HepG2 (cell line): ENCODE measurements around the gene NIP7. TPM values are rescaled to one million over a fixed set of nuclear protein-coding genes. Genes with fewer than 3 reads are reported as not detected.

Experiments
- HNF1B ChIP-seq: sonication (generic); formaldehyde crosslinking; IDR thresholded peaks from 2 replicates; pipeline ENCODE4 v1.5.1; 2020; ENCODE audit warnings: mild to moderate bottlenecking, moderate library complexity, missing genetic modification reagents
- JDP2 ChIP-seq: sonication (generic); formaldehyde crosslinking; IDR thresholded peaks from 2 replicates; pipeline ENCODE4 v1.8.1; 2022; ENCODE audit warnings: missing genetic modification reagents, borderline replicate concordance
- KDM2A ChIP-seq: sonication (generic); formaldehyde crosslinking; IDR thresholded peaks from 2 replicates; pipeline ENCODE4 v1.4.0; 2020; ENCODE audit warnings: low read depth, missing genetic modification reagents, borderline replicate concordance
- NCOA5 ChIP-seq: sonication (generic); formaldehyde crosslinking; IDR thresholded peaks from 2 replicates; pipeline ENCODE4 v1.4.0; 2020; ENCODE audit warnings: missing genetic modification reagents
- PHF20 ChIP-seq: sonication (generic); formaldehyde crosslinking; IDR thresholded peaks from 2 replicates; pipeline ENCODE4 v1.5.0; 2020; ENCODE audit warnings: mild to moderate bottlenecking, missing genetic modification reagents
- PRDM10 ChIP-seq: sonication (generic); formaldehyde crosslinking; IDR thresholded peaks from 2 replicates; pipeline ENCODE4 v1.4.0; 2020; ENCODE audit warnings: low read depth, missing genetic modification reagents
- RAD21 ChIP-seq: fragments of 450-650 bp; formaldehyde crosslinking; IDR thresholded peaks from 2 replicates; pipeline ENCODE4 v1.5.0; 2020; ENCODE audit warnings: mild to moderate bottlenecking
- RCOR2 ChIP-seq: IDR thresholded peaks from 2 replicates; pipeline ENCODE4 v1.6.1; 2016; ENCODE audit warnings: missing biosample characterization, missing genetic modification reagents
- SAP130 ChIP-seq: IDR thresholded peaks from 2 replicates; pipeline ENCODE4 v1.6.1; 2016; ENCODE audit warnings: low read depth
- SETDB1 ChIP-seq: sonication (generic); formaldehyde crosslinking; IDR thresholded peaks from 2 replicates; pipeline ENCODE4 v1.5.1; 2020; ENCODE audit warnings: missing genetic modification reagents, mild to moderate bottlenecking, borderline replicate concordance
- TFDP1 ChIP-seq: IDR thresholded peaks from 2 replicates; pipeline ENCODE4 v1.6.1; 2016; ENCODE audit warnings: missing compliant biosample characterization, missing genetic modification reagents, borderline replicate concordance
- TRIM22 ChIP-seq: fragments of 450-650 bp; IDR thresholded peaks from 2 replicates; pipeline ENCODE4 v1.6.1; 2017
- ZFP82 ChIP-seq: sonication (generic); formaldehyde crosslinking; IDR thresholded peaks from 2 replicates; pipeline ENCODE4 v1.5.1; 2020; ENCODE audit warnings: mild to moderate bottlenecking, missing genetic modification reagents, borderline replicate concordance
- ZNF275 ChIP-seq: sonication (generic); formaldehyde crosslinking; IDR thresholded peaks from 2 replicates; pipeline ENCODE4 v1.8.0; 2022; ENCODE audit warnings: missing genetic modification reagents, mild to moderate bottlenecking, inconsistent platforms, borderline replicate concordance
- ZNF280D ChIP-seq: sonication (generic); formaldehyde crosslinking; IDR thresholded peaks from 2 replicates; pipeline ENCODE4 v1.5.1; 2020; ENCODE audit warnings: mild to moderate bottlenecking, missing genetic modification reagents
- ZNF547 ChIP-seq: sonication (generic); formaldehyde crosslinking; IDR thresholded peaks from 2 replicates; pipeline ENCODE4 v1.5.1; 2020; ENCODE audit warnings: mild to moderate bottlenecking, missing genetic modification reagents
- polyA plus RNA-seq, 8 experiments: library from polyadenylated mRNA; depleted of rRNA in 3 of 8; stranded (reverse) in 7 of 8; unstranded in 1 of 8; fragments of >200 nt; fragmentation: Illumina TruSeq in 4 of 8; extraction: Trizol in 4 of 8; gene quantifications; 2 replicates each; pipeline versions ENCODE4 v1.2.1 to v1.2.3, GENCODE V29; 2011 to 2016; ENCODE audit warnings: low read depth in 4 of 8, missing spikeins in 1 of 8, mixed read lengths in 1 of 8; ENCODE audit not compliant: insufficient read depth in 1 of 8
- total RNA-seq, 5 experiments: library from RNA; depleted of rRNA; stranded (reverse); fragments of >200 nt; fragmentation: Illumina TruSeq; extraction: Trizol; gene quantifications; 2 replicates each; pipeline ENCODE4 v1.2.3, GENCODE V29; 2016; ENCODE audit warnings: low read depth in 1 of 5

NIP7 gene
- total and polyA plus RNA-seq, 2 of the 13 experiments (the other 11 are each of a cell fraction or from before 2014, with no cell fraction given) = 15.3 to 114 TPM

GRCh38 chr16:69326172-69326873 is 13.2 kb upstream of the NIP7 start (continued):
- TF ChIP-seq HNF1B (CRISPR knock-in tag) = peak; percentile 71; the same call in 1 of the 2 replicates
- TF ChIP-seq PRDM10 (CRISPR knock-in tag) = peak; percentile 65; the same call in 1 of the 2 replicates
- no peak for TF ChIP-seq JDP2 (CRISPR knock-in tag)
- 0 out of 2 replicates have a peak, but pooled peaks have one; percentile 15 for TF ChIP-seq RAD21
- TF ChIP-seq RCOR2 (CRISPR knock-in tag) = peak; percentile 54; the same call in 1 of the 2 replicates
- TF ChIP-seq KDM2A (CRISPR knock-in tag) = peak; percentile 66; the same call in 1 of the 2 replicates
- TF ChIP-seq ZFP82 (CRISPR knock-in tag) = no peak
- TF ChIP-seq SETDB1 (CRISPR knock-in tag) = no peak
- TF ChIP-seq SAP130 (CRISPR knock-in tag) = peak; percentile 99
- TF ChIP-seq PHF20 (CRISPR knock-in tag) = 0 out of 2 replicates have a peak, but pooled peaks have one; percentile 40
- no peak for TF ChIP-seq ZNF275
- peak; percentile 76; the same call in 1 of the 2 replicates for TF ChIP-seq TFDP1 (CRISPR knock-in tag)
- TF ChIP-seq TRIM22 = no peak
- TF ChIP-seq ZNF280D = no peak
- TF ChIP-seq ZNF547 (CRISPR knock-in tag) = peak; percentile 46; the same call in 1 of the 2 replicates
- TF ChIP-seq NCOA5 (CRISPR knock-in tag) = no peak
